K562 (cell line): ENCODE measurements around the gene CHRNE. TPM values are rescaled to one million over a fixed set of nuclear protein-coding genes. Genes with fewer than 3 reads are reported as not detected.

Source experiments
- CBX1 ChIP-seq: sonication (generic); IDR thresholded peaks from 2 replicates; pipeline ENCODE4 v1.6.1; 2016; ENCODE audit warnings: antibody characterized with exemption, low read depth, mild to moderate bottlenecking
- CCAR2 ChIP-seq: fragments of 200-400 bp; formaldehyde crosslinking; IDR thresholded peaks from 2 replicates; pipeline ENCODE4 v1.6.1; 2017; ENCODE audit warnings: mild to moderate bottlenecking, low read depth, low read length
- CEBPG ChIP-seq, 3 experiments: fragments of 200-800 bp in 1 of 3; sonication (Bioruptor generic) in 1 of 3; sonication (generic) in 1 of 3; formaldehyde crosslinking in 1 of 3; IDR thresholded peaks in 2 of 3; conservative IDR thresholded peaks in 1 of 3; 2 replicates each; pipeline versions ENCODE4 v1.6.1 to v1.8.0; 2016 to 2022; ENCODE audit warnings: missing compliant biosample characterization in 2 of 3, missing genetic modification characterization in 2 of 3, mild to moderate bottlenecking in 1 of 3, missing genetic modification reagents in 1 of 3
- CHD1 ChIP-seq: fragments of 200-600 bp; sonication (generic); IDR thresholded peaks from one replicate; pipeline ENCODE4 v1.6.1; 2012; ENCODE audit warnings: mild to moderate bottlenecking, moderate library complexity, low read length, inconsistent platforms
- CLOCK ChIP-seq: fragments of 250-450 bp; sonication (Bioruptor Pico); IDR thresholded peaks from 2 replicates; pipeline ENCODE4 v1.4.0; 2020; ENCODE audit warnings: mild to moderate bottlenecking, moderate library complexity, borderline replicate concordance
- EP300 ChIP-seq: IDR thresholded peaks from 2 replicates; pipeline ENCODE4 v1.6.1; 2012; ENCODE audit warnings: low read length, improper control_type of control experiment
- FOXJ2 ChIP-seq: fragments of 200-800 bp; sonication (Bioruptor generic); IDR thresholded peaks from 2 replicates; pipeline ENCODE4 v1.6.1; 2016; ENCODE audit warnings: missing genetic modification characterization, missing compliant biosample characterization
- MECOM ChIP-seq: fragments of 250-450 bp; sonication (Bioruptor Pico); IDR thresholded peaks from 2 replicates; pipeline ENCODE4 v1.8.0; 2022; ENCODE audit warnings: inconsistent platforms
- MTA3 ChIP-seq: fragments of 450-650 bp; formaldehyde crosslinking; IDR thresholded peaks from 2 replicates; pipeline ENCODE4 v1.6.1; 2017; ENCODE audit warnings: mild to moderate bottlenecking, borderline replicate concordance
- NFATC3 ChIP-seq: fragments of 450-650 bp; IDR thresholded peaks from 2 replicates; pipeline ENCODE4 v1.6.1; 2017; ENCODE audit warnings: mild to moderate bottlenecking
- RAD51 ChIP-seq: fragments of 450-650 bp; IDR thresholded peaks from 2 replicates; pipeline ENCODE4 v1.7.1; 2016; ENCODE audit warnings: low read depth, mild to moderate bottlenecking, borderline replicate concordance
- RBFOX2 ChIP-seq: fragments of 200-400 bp; formaldehyde crosslinking; IDR thresholded peaks from 2 replicates; pipeline ENCODE4 v1.6.1; 2017; ENCODE audit warnings: low read depth, mild to moderate bottlenecking, low read length, moderate library complexity
- SMAD4 ChIP-seq: fragments of 250-450 bp; sonication (Bioruptor Pico); conservative IDR thresholded peaks from 2 replicates; pipeline ENCODE4 v1.8.0; 2021; ENCODE audit warnings: inconsistent platforms, mild to moderate bottlenecking, moderate library complexity
- SMARCB1 ChIP-seq: IDR thresholded peaks from 2 replicates; pipeline ENCODE4 v1.6.1; 2011; ENCODE audit warnings: improper control_type of control experiment, low read depth; ENCODE audit not compliant: insufficient read length
- TAL1 ChIP-seq: fragments of 450-650 bp; IDR thresholded peaks from 2 replicates; pipeline ENCODE4 v1.6.1; 2016; ENCODE audit warnings: mild to moderate bottlenecking
- TRIM28 ChIP-seq: fragments of 450-650 bp; IDR thresholded peaks from 2 replicates; pipeline ENCODE4 v1.6.1; 2017
- TSC22D4 ChIP-seq: fragments of 450-650 bp; IDR thresholded peaks from 2 replicates; pipeline ENCODE4 v1.6.1; 2016; ENCODE audit warnings: missing genetic modification characterization, missing biosample characterization, control low read depth
- U2AF2 ChIP-seq: fragments of 200-400 bp; formaldehyde crosslinking; optimal IDR thresholded peaks from 2 replicates; pipeline ENCODE3; 2017; ENCODE audit warnings: low read depth, mild to moderate bottlenecking, low read length
- VEZF1 ChIP-seq: fragments of 200-800 bp; sonication (Bioruptor generic); IDR thresholded peaks from 2 replicates; pipeline ENCODE4 v1.6.1; 2017; ENCODE audit warnings: missing genetic modification characterization, missing compliant biosample characterization
- ZBTB17 ChIP-seq: fragments of 450-650 bp; formaldehyde crosslinking; IDR thresholded peaks from 2 replicates; pipeline ENCODE4 v1.4.0; 2020; ENCODE audit warnings: mild to moderate bottlenecking
- ZFPM2 ChIP-seq: fragments of 250-450 bp; sonication (Bioruptor Pico); IDR thresholded peaks from 2 replicates; pipeline ENCODE4 v1.5.1; 2022; ENCODE audit warnings: mild to moderate bottlenecking
- ZNF274 ChIP-seq: IDR thresholded peaks from 2 replicates; pipeline ENCODE4 v1.6.1; 2011; ENCODE audit warnings: low read depth, mild to moderate bottlenecking, low read length, moderate library complexity, borderline replicate concordance
- ZNF778 ChIP-seq: fragments of 450-650 bp; formaldehyde crosslinking; IDR thresholded peaks from 2 replicates; pipeline ENCODE4 v1.4.0; 2020; ENCODE audit warnings: mild to moderate bottlenecking, moderate library complexity
- ZNF830 ChIP-seq: fragments of 250-450 bp; sonication (Bioruptor Pico); IDR thresholded peaks from 2 replicates; pipeline ENCODE4 v1.5.0; 2021; ENCODE audit warnings: mild to moderate bottlenecking
- polyA plus RNA-seq, 8 experiments: library from polyadenylated mRNA; depleted of rRNA in 4 of 8; stranded (reverse) in 5 of 8; unstranded in 3 of 8; fragments of >200 nt; fragmentation: Nextera tagmentation in 2 of 8; fragmentation: Illumina TruSeq in 1 of 8; extraction: Ambion mirVana in 2 of 8; extraction: Trizol in 1 of 8; gene quantifications; 2 replicates each; pipeline versions ENCODE4 v1.2.1 to v1.2.3, GENCODE V29; 2011 to 2014; ENCODE audit warnings: inconsistent platforms in 1 of 8, missing spikeins in 1 of 8
- total RNA-seq, 7 experiments: library from RNA; depleted of rRNA in 6 of 7; stranded (reverse); fragments of >200 nt in 6 of 7; fragmentation: Illumina TruSeq in 2 of 7; extraction: Trizol in 2 of 7; gene quantifications; 2 replicates each; pipeline versions ENCODE4 v1.2.1 to v1.2.3, GENCODE V29; 2011 to 2021; ENCODE audit warnings: low replicate concordance in 1 of 7
- TF ChIP-seq, protein P1 (sequence below): IDR thresholded peaks from 3 replicates; pipeline ENCODE4 v1.6.1; 2011; ENCODE audit warnings: borderline replicate concordance, mild to moderate bottlenecking; ENCODE audit not compliant: insufficient read length, insufficient read depth

Gene CHRNE
- total and polyA plus RNA-seq, 9 of the 15 experiments (the other 6 are each of a cell fraction or from before 2014, with no cell fraction given), result not detected

GRCh38 chr17:4948166-4948930 lies 45.5 kb upstream of the CHRNE start, which contains the start of gene PFN1 (continued):
- TF ChIP-seq ZFPM2, result no peak
- 0 out of 2 replicates have a peak, but pooled peaks have one; percentile 12 for TF ChIP-seq TAL1
- TF ChIP-seq RAD51, result no peak
- TF ChIP-seq U2AF2, result no peak
- peak; percentile 85 for TF ChIP-seq VEZF1 (CRISPR knock-in tag)
- TF ChIP-seq, protein P1, sequence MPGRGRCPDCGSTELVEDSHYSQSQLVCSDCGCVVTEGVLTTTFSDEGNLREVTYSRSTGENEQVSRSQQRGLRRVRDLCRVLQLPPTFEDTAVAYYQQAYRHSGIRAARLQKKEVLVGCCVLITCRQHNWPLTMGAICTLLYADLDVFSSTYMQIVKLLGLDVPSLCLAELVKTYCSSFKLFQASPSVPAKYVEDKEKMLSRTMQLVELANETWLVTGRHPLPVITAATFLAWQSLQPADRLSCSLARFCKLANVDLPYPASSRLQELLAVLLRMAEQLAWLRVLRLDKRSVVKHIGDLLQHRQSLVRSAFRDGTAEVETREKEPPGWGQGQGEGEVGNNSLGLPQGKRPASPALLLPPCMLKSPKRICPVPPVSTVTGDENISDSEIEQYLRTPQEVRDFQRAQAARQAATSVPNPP, result no peak
- TF ChIP-seq ZNF830, result no peak
- TF ChIP-seq MTA3, result no peak
- TF ChIP-seq TSC22D4 (tag), result no peak
- peak; percentile 40; the same call in 1 of the 2 replicates for TF ChIP-seq SMAD4
- no peak; the same call in 1 of the 2 replicates for TF ChIP-seq ZBTB17 (CRISPR knock-in tag)
- peak; percentile 66; the same call in 1 of the 2 replicates for TF ChIP-seq CBX1
- no peak for TF ChIP-seq CCAR2
- peak; percentile 51; the same call in 1 of the 2 replicates for TF ChIP-seq TRIM28
- peak; percentile 88 for TF ChIP-seq RBFOX2
- no peak for TF ChIP-seq MECOM
- TF ChIP-seq ZNF778 (CRISPR knock-in tag), result no peak
- TF ChIP-seq EP300, result no peak
- TF ChIP-seq CEBPG (CRISPR knock-in tag; IDR thresholded peaks at IDR 0.05), result peak; percentile 51; the same call in 1 of the 2 replicates
- peak; percentile 80 to 87 for TF ChIP-seq CEBPG (tag; conservative IDR thresholded peaks at IDR 0.05 in 1 of 2, IDR thresholded peaks at IDR 0.05 in 1 of 2)
- no peak for TF ChIP-seq FOXJ2 (tag)
- TF ChIP-seq NFATC3, result no peak
- no peak for TF ChIP-seq ZNF274
- no peak for TF ChIP-seq CHD1
- TF ChIP-seq SMARCB1, result no peak
- TF ChIP-seq CLOCK (CRISPR knock-in tag), result no peak
